Testis (tissue), 2 donors: ENCODE data around the gene STOML3.
"Not testable (repeated sequence)": the region's sequence is repeated elsewhere in the genome, so short reads cannot be mapped to it uniquely, and the experiment has no call there.

ENCODE experiments used
- POLR2A ChIP-seq: fragments of 450-650 bp; IDR thresholded peaks from one replicate; pipeline ENCODE4 v1.6.1; 2017; ENCODE audit warnings: antibody characterized with exemption, mild to moderate bottlenecking, moderate library complexity
- TF ChIP-seq, protein P1 (sequence below), 3 experiments: fragments of 450-650 bp in 2 of 3; fragments of 200-600 bp in 1 of 3; sonication (generic) in 1 of 3; IDR thresholded peaks; one replicate each; pipeline ENCODE4 v1.5.1; 2016 to 2019; ENCODE audit warnings: antibody characterized with exemption in 3 of 3, mild to moderate bottlenecking in 2 of 3, moderate library complexity in 1 of 3

- TF ChIP-seq, protein P1, sequence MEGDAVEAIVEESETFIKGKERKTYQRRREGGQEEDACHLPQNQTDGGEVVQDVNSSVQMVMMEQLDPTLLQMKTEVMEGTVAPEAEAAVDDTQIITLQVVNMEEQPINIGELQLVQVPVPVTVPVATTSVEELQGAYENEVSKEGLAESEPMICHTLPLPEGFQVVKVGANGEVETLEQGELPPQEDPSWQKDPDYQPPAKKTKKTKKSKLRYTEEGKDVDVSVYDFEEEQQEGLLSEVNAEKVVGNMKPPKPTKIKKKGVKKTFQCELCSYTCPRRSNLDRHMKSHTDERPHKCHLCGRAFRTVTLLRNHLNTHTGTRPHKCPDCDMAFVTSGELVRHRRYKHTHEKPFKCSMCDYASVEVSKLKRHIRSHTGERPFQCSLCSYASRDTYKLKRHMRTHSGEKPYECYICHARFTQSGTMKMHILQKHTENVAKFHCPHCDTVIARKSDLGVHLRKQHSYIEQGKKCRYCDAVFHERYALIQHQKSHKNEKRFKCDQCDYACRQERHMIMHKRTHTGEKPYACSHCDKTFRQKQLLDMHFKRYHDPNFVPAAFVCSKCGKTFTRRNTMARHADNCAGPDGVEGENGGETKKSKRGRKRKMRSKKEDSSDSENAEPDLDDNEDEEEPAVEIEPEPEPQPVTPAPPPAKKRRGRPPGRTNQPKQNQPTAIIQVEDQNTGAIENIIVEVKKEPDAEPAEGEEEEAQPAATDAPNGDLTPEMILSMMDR (IDR thresholded peaks at IDR 0.05) = not testable (repeated sequence)
- TF ChIP-seq POLR2A = not testable (repeated sequence)
Observed at GRCh38 chr13:39006371-39007111, 15.9 kb upstream of the STOML3 start.
